GM12875 (cell line): Measurements from ENCODE around the gene SLC39A3.

ENCODE experiments used
- H3K4me3 ChIP-seq: one replicate; pipeline ENCODE4 v1.5.1; 2011; ENCODE audit warnings: low read depth, low read length, control low read depth
- CTCF ChIP-seq: IDR thresholded peaks from 2 replicates; pipeline ENCODE4 v1.5.1; 2011; ENCODE audit warnings: low read depth, mild to moderate bottlenecking, control low read depth, inconsistent platforms, low read length, moderate library complexity, borderline replicate concordance; ENCODE audit not compliant: insufficient read depth

SLC39A3 gene

DNA sequence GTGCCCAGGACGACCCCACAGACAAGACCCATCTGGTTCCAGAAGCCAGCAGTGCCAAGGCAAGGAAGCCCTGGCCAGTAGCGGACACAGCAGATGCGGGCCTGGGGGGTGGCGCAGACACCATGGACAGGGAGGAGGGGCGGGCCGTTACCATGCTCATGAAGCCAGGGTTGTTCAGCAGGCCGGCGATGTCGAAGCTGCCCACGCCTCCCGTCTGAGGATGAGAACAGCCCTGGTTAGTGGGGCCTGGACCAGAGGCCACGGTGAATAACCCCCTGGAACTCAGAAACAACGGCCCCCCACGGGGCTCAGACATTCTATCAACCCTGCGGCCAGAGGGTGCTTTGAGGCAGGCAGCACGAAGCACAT lies 21.5 kb upstream of the SLC39A3 start:
- TF ChIP-seq CTCF, result no peak
- no peak overlapping the region for H3K4me3 ChIP-seq

GRCh38 chr19:2759965-2760364 lies 20.1 kb upstream of the SLC39A3 start:
- no peak overlapping the region for H3K4me3 ChIP-seq
- TF ChIP-seq CTCF, result no peak

- no peak for TF ChIP-seq CTCF
- H3K4me3 ChIP-seq, result no peak overlapping the region
These were observed 19.5 kb upstream of the SLC39A3 start for GRCh38 chr19:2759362-2759761.

DNA sequence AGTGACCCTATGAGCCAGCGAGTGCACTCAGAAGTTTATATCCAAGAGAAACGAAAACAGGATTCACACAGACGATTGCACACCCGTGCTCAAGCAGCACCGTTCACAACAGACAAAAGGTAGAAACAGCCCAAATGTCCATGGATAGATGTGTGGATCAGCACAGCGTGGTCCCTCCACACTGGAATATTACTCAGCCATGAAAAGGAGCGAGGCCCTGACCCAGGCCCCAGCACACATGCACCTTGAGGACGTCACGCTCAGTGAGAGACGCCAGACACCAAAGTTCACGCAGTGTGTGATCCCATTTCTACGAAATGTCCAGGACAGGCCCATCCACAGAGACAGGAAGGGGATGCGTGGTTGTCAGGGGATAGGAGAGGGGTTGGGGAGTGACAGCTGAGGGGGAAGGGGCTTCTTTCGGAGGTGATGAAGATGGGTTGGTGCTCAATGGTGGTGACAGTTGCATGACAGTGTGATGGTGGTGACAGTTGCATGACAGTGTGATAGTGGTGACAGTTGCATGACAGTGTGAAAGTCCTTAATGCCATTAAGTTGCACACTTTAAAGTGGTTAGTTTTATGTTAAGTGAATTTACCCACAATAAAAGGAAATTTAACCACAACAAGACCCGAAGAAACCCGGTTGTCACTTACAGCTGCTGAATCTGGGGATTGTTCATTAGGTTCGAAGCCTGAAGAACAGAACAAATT lies 18.9 kb upstream of the SLC39A3 start:
- TF ChIP-seq CTCF, result no peak
- H3K4me3 ChIP-seq, result no peak overlapping the region

- H3K4me3 ChIP-seq, result no peak overlapping the region
- TF ChIP-seq CTCF, result no peak
These were observed 17.4 kb upstream of the SLC39A3 start for GRCh38 chr19:2756921-2757881.

DNA sequence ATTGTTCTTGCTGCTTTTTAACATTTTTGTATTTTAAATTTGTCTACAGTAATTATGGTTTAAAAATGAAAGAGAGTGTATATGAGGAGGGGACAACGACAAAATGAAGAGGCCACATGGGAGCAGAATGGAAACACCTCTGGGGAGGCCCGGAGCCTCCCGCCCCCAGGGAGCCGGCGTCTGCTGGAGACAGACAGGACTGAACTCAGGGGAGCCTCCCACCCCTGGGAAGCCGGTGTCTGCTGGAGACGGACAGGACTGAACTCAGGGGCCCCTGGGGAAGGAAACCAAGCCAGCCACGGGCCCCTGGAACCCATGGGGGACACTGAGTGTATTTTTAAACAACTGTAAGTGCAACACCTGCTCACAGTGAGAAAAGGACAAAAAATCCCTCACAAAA lies 16.7 kb upstream of the SLC39A3 start:
- no peak for TF ChIP-seq CTCF
- no peak overlapping the region for H3K4me3 ChIP-seq

DNA sequence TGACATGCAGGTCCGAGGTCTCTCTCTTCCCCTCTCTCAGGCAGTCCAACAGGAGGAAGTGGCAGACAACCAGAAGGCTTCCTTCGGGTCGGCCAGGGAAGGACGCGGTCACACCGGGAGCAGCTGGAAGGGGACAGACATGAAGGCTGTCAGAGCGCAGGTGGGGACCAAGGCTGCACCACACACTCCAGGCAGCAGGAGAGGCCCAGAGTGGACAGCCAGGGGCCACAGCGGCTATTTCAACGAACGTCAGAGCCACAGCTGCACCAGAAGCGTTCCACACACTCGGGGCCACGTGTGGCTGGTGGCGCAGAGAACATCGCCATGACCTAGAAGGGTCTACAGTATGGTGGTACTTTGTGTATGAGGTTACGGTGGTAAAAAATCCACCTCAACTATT lies 16.0 kb upstream of the SLC39A3 start:
- no peak for TF ChIP-seq CTCF
- no peak overlapping the region for H3K4me3 ChIP-seq
